GM12875 (cell line): ENCODE results near the gene ATP8B4.

Source experiments
- H3K4me3 ChIP-seq: one replicate; pipeline ENCODE4 v1.5.1; 2011; ENCODE audit warnings: low read depth, low read length, control low read depth
- TF ChIP-seq, protein P1 (sequence below): IDR thresholded peaks from 2 replicates; pipeline ENCODE4 v1.5.1; 2011; ENCODE audit warnings: low read depth, mild to moderate bottlenecking, control low read depth, inconsistent platforms, low read length, moderate library complexity, borderline replicate concordance; ENCODE audit not compliant: insufficient read depth

The ATP8B4 gene

GRCh38 chr15:50119063-50120040, at the start of gene ATP8B4:
Gene ATP8B4, minus strand, starts transcription at chr15:50119233. Its CDS starts 12,267 bp downstream, at chr15:50106966.
- TF ChIP-seq, protein P1, sequence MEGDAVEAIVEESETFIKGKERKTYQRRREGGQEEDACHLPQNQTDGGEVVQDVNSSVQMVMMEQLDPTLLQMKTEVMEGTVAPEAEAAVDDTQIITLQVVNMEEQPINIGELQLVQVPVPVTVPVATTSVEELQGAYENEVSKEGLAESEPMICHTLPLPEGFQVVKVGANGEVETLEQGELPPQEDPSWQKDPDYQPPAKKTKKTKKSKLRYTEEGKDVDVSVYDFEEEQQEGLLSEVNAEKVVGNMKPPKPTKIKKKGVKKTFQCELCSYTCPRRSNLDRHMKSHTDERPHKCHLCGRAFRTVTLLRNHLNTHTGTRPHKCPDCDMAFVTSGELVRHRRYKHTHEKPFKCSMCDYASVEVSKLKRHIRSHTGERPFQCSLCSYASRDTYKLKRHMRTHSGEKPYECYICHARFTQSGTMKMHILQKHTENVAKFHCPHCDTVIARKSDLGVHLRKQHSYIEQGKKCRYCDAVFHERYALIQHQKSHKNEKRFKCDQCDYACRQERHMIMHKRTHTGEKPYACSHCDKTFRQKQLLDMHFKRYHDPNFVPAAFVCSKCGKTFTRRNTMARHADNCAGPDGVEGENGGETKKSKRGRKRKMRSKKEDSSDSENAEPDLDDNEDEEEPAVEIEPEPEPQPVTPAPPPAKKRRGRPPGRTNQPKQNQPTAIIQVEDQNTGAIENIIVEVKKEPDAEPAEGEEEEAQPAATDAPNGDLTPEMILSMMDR, result no peak
- H3K4me3 ChIP-seq, result no peak within 1 kb of the TSS

GRCh38 chr15:50168379-50168778, 49.3 kb upstream of the ATP8B4 start:
- TF ChIP-seq, protein P1, result no peak
- no peak overlapping the region for H3K4me3 ChIP-seq

DNA sequence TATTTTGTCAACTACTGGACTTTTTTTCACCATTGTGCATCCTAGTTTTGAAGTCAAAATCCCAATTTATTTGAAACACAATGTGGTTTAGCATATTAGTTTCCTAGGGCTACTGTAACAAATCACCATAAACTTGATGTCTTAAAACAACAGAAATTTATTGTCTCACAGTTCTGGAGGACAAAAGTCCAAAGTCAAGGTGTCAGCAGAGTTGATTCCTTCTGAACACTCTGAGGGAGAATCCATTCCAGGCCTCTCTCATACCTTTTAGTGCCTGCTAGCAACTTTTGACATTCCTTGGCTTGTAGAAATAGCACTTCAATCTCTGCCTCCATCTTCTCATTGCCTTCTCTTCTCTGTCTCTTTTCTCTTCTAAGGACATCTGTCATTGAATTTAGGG, 48.1 kb upstream of the ATP8B4 start:
- TF ChIP-seq, protein P1, result no peak
- no peak overlapping the region for H3K4me3 ChIP-seq

GRCh38 chr15:50166216-50166615, 47.2 kb upstream of the ATP8B4 start:
- TF ChIP-seq, protein P1, result no peak
- no peak overlapping the region for H3K4me3 ChIP-seq

DNA sequence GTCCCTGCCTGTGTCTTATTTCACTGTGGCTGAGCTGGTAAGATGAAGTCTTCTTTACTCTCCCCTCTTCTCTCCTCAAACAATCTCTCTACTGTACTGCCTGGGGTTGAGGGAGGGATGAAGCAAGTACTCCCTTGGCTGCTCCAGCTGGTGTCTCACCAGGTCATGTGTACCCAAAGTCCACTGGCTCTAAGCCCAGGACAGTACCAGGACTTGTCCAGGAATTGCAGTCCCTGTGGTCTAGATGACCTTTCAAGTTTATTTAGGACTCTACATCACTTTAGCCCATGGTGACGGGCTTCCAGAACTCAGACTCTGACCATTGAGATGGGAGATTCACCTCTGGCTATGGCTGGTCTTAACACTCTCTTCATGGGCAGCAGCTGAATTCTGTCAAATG, 45.4 kb upstream of the ATP8B4 start:
- H3K4me3 ChIP-seq, result no peak overlapping the region
- TF ChIP-seq, protein P1, result no peak

- H3K4me3 ChIP-seq, result no peak overlapping the region
- TF ChIP-seq, protein P1, result no peak
These were observed 44.8 kb upstream of the ATP8B4 start for GRCh38 chr15:50163719-50164410.
